Measurements from ENCODE around the gene MAPK6.

Gene MAPK6

DNA sequence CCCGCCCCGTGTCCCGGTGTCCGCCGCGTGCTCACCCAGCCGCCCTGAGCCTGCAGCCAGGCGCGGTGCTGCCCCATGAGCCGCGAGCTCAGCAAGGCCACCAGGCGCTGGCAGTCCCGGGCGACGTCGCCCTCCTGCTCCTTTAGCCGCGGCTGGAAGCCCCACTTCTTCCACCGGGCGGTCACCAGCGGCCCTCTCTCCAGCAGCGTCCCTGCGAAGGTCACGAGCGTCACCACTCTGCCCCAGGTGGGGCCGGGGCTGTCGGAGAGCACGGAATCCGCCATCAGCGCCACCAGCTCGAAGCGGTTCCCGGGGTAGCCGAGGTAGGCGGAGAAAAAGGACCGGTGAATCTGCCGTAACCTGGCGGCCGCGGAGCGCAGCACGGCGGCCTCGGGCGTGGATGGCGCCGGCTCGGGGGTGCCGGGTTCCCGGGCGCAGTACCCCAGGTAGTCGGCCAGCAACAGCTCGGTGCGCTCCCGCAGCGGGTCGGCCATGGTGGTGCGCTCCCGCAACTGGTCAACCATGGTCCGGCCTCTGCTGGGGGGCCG, 93.3 kb downstream of the MAPK6 start:
- ChIA-PET CTCF (no interaction called here), POLR2A (no interaction called here)
- no peaks in the 10 kb centered on the region for H3K4me1 ChIP-seq (ENCODE audit: control insufficient read depth, insufficient read depth, low read length)
- no peaks in the 10 kb centered on the region for H3K36me3 ChIP-seq (ENCODE audit: control insufficient read depth in 2 of 2, insufficient read depth in 1 of 2, low read length in 2 of 2)
- TF ChIP-seq ZNF223 (tag by site-specific recombination; IDR thresholded peaks at IDR 0.05) (no peak), KLF1 (tag by site-specific recombination; IDR thresholded peaks at IDR 0.05) (no peak), CTCF (tag by site-specific recombination; IDR thresholded peaks at IDR 0.05) (no peak), SP7 (tag by site-specific recombination; IDR thresholded peaks at IDR 0.05) (no peak), ZNF580 (tag by site-specific recombination; IDR thresholded peaks at IDR 0.05) (no peak), HOXA7 (CRISPR knock-in tag; IDR thresholded peaks at IDR 0.05; ENCODE audit: borderline replicate concordance) (no peak), BCL11B (tag by site-specific recombination; IDR thresholded peaks at IDR 0.05; ENCODE audit: low read depth) (no peak), ZNF423 (tag by site-specific recombination; IDR thresholded peaks at IDR 0.05) (no peak), ZNF157 (tag by site-specific recombination; IDR thresholded peaks at IDR 0.05) (no peak), PRDM2 (tag by site-specific recombination; IDR thresholded peaks at IDR 0.05; ENCODE audit: borderline replicate concordance) (no peak), ZNF514 (tag by site-specific recombination; IDR thresholded peaks at IDR 0.05) (no peak), ATF2 (tag by site-specific recombination; IDR thresholded peaks at IDR 0.05; ENCODE audit: low read depth) (no peak), TSHZ1 (tag by site-specific recombination; IDR thresholded peaks at IDR 0.05; ENCODE audit: borderline replicate concordance) (no peak), ZSCAN23 (tag by site-specific recombination; IDR thresholded peaks at IDR 0.05) (no peak), ZNF354C (tag by site-specific recombination; IDR thresholded peaks at IDR 0.05; ENCODE audit: borderline replicate concordance, low read depth) (no peak)
- TF ChIP-seq, protein P1, sequence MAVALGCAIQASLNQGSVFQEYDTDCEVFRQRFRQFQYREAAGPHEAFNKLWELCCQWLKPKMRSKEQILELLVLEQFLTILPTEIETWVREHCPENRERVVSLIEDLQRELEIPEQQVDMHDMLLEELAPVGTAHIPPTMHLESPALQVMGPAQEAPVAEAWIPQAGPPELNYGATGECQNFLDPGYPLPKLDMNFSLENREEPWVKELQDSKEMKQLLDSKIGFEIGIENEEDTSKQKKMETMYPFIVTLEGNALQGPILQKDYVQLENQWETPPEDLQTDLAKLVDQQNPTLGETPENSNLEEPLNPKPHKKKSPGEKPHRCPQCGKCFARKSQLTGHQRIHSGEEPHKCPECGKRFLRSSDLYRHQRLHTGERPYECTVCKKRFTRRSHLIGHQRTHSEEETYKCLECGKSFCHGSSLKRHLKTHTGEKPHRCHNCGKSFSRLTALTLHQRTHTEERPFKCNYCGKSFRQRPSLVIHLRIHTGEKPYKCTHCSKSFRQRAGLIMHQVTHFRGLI (tag by site-specific recombination; IDR thresholded peaks at IDR 0.05) = no peak
- H3K4me3 ChIP-seq (ENCODE audit: low read depth, low read length) = no peak overlapping the region
- H3K9me3 ChIP-seq (ENCODE audit: control insufficient read depth, insufficient read depth, low read depth, low read length) = no peaks in the 10 kb centered on the region
- H3K27ac ChIP-seq (ENCODE audit: extremely low read depth, low read depth, low read length) = no peak overlapping the region
